Measurements from ENCODE around the gene GBF1.

Gene GBF1

DNA sequence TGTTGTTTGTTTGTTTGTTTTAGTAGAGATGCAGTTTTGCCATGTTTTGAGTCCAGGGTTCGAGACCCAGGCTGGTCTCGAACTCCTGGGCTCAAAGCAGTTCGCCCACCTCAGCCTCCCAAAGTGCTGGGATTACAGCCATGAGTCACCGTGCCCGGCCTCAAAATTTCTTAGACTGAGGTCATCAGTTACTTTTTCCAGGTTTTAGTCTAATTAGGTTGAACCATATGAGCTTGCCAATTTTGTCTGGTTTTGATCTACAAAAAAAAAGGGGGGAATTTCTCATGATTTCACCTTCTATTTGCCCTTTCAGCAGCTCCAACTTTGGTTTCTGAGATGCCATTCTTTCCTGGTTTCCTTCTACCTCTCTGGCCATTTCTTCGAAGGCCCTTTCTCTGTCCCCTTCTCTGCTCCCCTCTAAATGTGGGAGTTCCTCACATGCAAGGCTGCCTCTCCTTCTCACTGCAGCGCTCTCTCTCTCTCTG lies 181.5 kb downstream of the GBF1 start:
- H2AFZ ChIP-seq (ENCODE audit: low read depth, low read length), result no peak overlapping the region
- peaks cover 14% of the 10 kb centered on the region for H3K79me2 ChIP-seq (ENCODE audit: low read length)
- peak overlapping the region; percentile 49; the same call in 1 of the 2 replicates for H3K4me2 ChIP-seq (ENCODE audit: low read length)
- TF ChIP-seq EZH2phosphoT487 (IDR thresholded peaks at IDR 0.05; ENCODE audit: low read depth), result no peak
- TF ChIP-seq, protein P1, sequence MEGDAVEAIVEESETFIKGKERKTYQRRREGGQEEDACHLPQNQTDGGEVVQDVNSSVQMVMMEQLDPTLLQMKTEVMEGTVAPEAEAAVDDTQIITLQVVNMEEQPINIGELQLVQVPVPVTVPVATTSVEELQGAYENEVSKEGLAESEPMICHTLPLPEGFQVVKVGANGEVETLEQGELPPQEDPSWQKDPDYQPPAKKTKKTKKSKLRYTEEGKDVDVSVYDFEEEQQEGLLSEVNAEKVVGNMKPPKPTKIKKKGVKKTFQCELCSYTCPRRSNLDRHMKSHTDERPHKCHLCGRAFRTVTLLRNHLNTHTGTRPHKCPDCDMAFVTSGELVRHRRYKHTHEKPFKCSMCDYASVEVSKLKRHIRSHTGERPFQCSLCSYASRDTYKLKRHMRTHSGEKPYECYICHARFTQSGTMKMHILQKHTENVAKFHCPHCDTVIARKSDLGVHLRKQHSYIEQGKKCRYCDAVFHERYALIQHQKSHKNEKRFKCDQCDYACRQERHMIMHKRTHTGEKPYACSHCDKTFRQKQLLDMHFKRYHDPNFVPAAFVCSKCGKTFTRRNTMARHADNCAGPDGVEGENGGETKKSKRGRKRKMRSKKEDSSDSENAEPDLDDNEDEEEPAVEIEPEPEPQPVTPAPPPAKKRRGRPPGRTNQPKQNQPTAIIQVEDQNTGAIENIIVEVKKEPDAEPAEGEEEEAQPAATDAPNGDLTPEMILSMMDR (IDR thresholded peaks at IDR 0.05; ENCODE audit: low read depth, low read length), result no peak
- peaks cover 32% of the 10 kb centered on the region for H3K4me1 ChIP-seq (ENCODE audit: low read length)
- no peaks in the 10 kb centered on the region for H4K20me1 ChIP-seq (ENCODE audit: insufficient read depth, low read length)
- no peak overlapping the region for H3K27ac ChIP-seq (ENCODE audit: low read length)
- no peaks in the 10 kb centered on the region for H3K27me3 ChIP-seq (ENCODE audit: low read depth, low read length)
- H3K9ac ChIP-seq (ENCODE audit: low read length), result no peak overlapping the region
- H3K36me3 ChIP-seq (replicated peaks; ENCODE audit: low read depth, low read length), result no peaks in the 10 kb centered on the region
- H3K9me3 ChIP-seq (ENCODE audit: insufficient read depth, low read length), result no peaks in the 10 kb centered on the region
- no peak overlapping the region for H3K4me3 ChIP-seq (ENCODE audit: low read length)

DNA sequence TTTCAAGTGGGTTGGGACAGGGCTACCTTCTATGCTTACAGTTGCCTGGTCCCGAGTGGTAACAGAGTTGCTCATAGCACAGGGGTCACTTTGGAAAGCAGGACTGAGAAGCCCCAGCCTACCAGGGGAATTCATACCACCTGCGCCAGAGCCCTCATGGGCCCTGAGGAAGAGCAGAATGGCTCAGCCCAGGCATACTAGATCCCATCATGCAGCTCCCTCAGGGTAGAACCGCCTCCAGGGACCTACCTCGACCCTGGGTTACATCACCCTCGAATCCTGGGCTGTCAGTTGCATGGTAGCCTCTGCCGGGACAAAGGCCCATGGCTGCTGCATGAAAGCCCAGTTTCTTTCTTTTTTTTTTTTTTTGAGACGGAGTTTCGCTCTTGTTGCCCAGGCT lies 184.1 kb downstream of the GBF1 start:
- no peaks in the 10 kb centered on the region for H4K20me1 ChIP-seq (ENCODE audit: insufficient read depth, low read length)
- H2AFZ ChIP-seq (ENCODE audit: low read depth, low read length), result no peak overlapping the region
- H3K79me2 ChIP-seq (ENCODE audit: low read length), result peaks cover 15% of the 10 kb centered on the region
- no peaks in the 10 kb centered on the region for H3K36me3 ChIP-seq (replicated peaks; ENCODE audit: low read depth, low read length)
- H3K27me3 ChIP-seq (ENCODE audit: low read depth, low read length), result no peaks in the 10 kb centered on the region
- TF ChIP-seq EZH2phosphoT487 (IDR thresholded peaks at IDR 0.05; ENCODE audit: low read depth), result no peak
- TF ChIP-seq, protein P1 (IDR thresholded peaks at IDR 0.05; ENCODE audit: low read depth, low read length), result no peak
- no peak overlapping the region for H3K27ac ChIP-seq (ENCODE audit: low read length)
- no peak overlapping the region for H3K4me2 ChIP-seq (ENCODE audit: low read length)
- H3K4me1 ChIP-seq (ENCODE audit: low read length), result peaks cover 34% of the 10 kb centered on the region
- no peak overlapping the region for H3K9ac ChIP-seq (ENCODE audit: low read length)
- no peak overlapping the region for H3K4me3 ChIP-seq (ENCODE audit: low read length)
- H3K9me3 ChIP-seq (ENCODE audit: insufficient read depth, low read length), result no peaks in the 10 kb centered on the region

DNA sequence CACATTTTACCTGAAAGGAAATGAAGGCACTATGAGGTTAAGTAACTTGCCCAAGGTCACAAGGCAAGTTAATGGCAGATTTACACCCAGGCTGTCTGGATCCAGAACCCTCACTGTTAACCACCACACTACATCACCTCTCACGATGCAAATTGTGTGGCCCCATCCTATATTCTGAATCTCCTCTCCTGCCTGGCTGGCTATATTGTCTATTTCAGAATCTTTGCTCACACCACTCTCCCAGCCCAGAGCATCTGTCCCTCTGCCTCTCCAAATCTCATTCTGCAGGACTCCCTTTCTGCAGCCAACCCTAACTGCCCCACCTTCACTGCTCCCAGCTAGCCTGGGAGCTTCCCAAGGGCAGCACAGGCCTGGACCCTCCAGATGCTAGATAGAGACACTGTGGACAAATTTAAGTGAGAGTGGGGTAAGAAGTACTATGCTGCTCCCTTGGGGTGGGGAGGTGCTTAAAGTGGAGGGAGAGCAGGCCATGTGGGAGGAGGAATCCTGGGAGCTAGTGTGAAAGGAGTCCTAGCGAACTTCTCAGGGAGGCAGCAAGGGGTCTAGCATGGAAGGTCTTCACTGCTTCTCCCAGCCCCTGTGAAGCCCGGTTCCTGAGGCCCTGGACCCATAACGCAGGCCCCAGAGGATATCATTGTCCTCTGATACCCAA lies 186.3 kb downstream of the GBF1 start:
- H2AFZ ChIP-seq (ENCODE audit: low read depth, low read length), result peak overlapping the region; percentile 39; the same call in 1 of the 2 replicates
- H4K20me1 ChIP-seq (ENCODE audit: insufficient read depth, low read length), result no peaks in the 10 kb centered on the region
- TF ChIP-seq, protein P1 (IDR thresholded peaks at IDR 0.05; ENCODE audit: low read depth, low read length), result no peak
- TF ChIP-seq EZH2phosphoT487 (IDR thresholded peaks at IDR 0.05; ENCODE audit: low read depth), result no peak
- H3K36me3 ChIP-seq (replicated peaks; ENCODE audit: low read depth, low read length), result no peaks in the 10 kb centered on the region
- no peaks in the 10 kb centered on the region for H3K27me3 ChIP-seq (ENCODE audit: low read depth, low read length)
- H3K27ac ChIP-seq (ENCODE audit: low read length), result peak overlapping the region; percentile 74
- peak overlapping the region; percentile 96 for H3K4me2 ChIP-seq (ENCODE audit: low read length)
- H3K4me1 ChIP-seq (ENCODE audit: low read length), result peaks cover 37% of the 10 kb centered on the region
- H3K9ac ChIP-seq (ENCODE audit: low read length), result peak overlapping the region; percentile 99
- peak overlapping the region; percentile 100 for H3K4me3 ChIP-seq (ENCODE audit: low read length)
- no peaks in the 10 kb centered on the region for H3K9me3 ChIP-seq (ENCODE audit: insufficient read depth, low read length)
- peaks cover 15% of the 10 kb centered on the region for H3K79me2 ChIP-seq (ENCODE audit: low read length)
